A673 (cell line): ENCODE measurements around the gene MISP. TPM values are rescaled to one million over a fixed set of nuclear protein-coding genes. Genes with fewer than 3 reads are reported as not detected.

Experiments used
- BruUV-seq: library from RNA; stranded (reverse); fragments of 400-500 nt; replicated peaks from 2 replicates; lab custom pipeline; 2021; lab: Mats Ljungman, UMichigan
- CTCF ChIA-PET: fragments of 300-600 bp; sonication (Branson Sonifier 250); formaldehyde crosslinking; loops from one replicate; lab custom pipeline; 2022; ENCODE audit warnings: antibody characterized with exemption; lab: Charles Lee
- POLR2A ChIA-PET: fragments of 300-600 bp; sonication (Branson Sonifier 250); formaldehyde crosslinking; loops from one replicate; lab custom pipeline; 2022; ENCODE audit warnings: antibody characterized with exemption; ENCODE audit not compliant: low non-redundant PET; lab: Charles Lee
- DNase-seq: peaks from one replicate; pipeline ENCODE4 v3.0.0-alpha.2; 2015; ENCODE audit warnings: low spot score
- H3K27ac ChIP-seq: fragments of 200-600 bp; sonication (generic); 2 replicates; pipeline ENCODE4 v1.5.1; 2016; ENCODE audit warnings: mixed run types, low read depth, mild to moderate bottlenecking, mixed read lengths, antibody characterized with exemption, low read length; ENCODE audit not compliant: poor library complexity, severe bottlenecking
- H3K27me3 ChIP-seq: fragments of 200-600 bp; sonication (generic); replicated peaks from 2 replicates; pipeline ENCODE4 v1.6.1; 2017; ENCODE audit warnings: mixed run types, low read depth, mild to moderate bottlenecking, mixed read lengths, antibody characterized with exemption, low read length; ENCODE audit not compliant: insufficient read depth, poor library complexity
- H3K36me3 ChIP-seq: fragments of 200-600 bp; sonication (generic); 2 replicates; pipeline ENCODE4 v1.6.1; 2016; ENCODE audit warnings: mixed run types, mild to moderate bottlenecking, mixed read lengths, antibody characterized with exemption, low read length; ENCODE audit not compliant: insufficient read depth, poor library complexity, severe bottlenecking
- H3K4me1 ChIP-seq: fragments of 200-600 bp; sonication (generic); 2 replicates; pipeline ENCODE4 v1.6.1; 2017; ENCODE audit warnings: mixed run types, mild to moderate bottlenecking, mixed read lengths, antibody characterized with exemption, low read length; ENCODE audit not compliant: insufficient read depth, poor library complexity, severe bottlenecking
- H3K4me3 ChIP-seq: fragments of 200-600 bp; sonication (generic); 2 replicates; pipeline ENCODE4 v1.5.1; 2016; ENCODE audit warnings: low read depth, mixed run types, mild to moderate bottlenecking, mixed read lengths, low read length; ENCODE audit not compliant: poor library complexity, severe bottlenecking
- H3K9me3 ChIP-seq: fragments of 200-600 bp; sonication (generic); 2 replicates; pipeline ENCODE4 v1.6.1; 2016; ENCODE audit warnings: mixed run types, low read depth, mild to moderate bottlenecking, mixed read lengths, antibody characterized with exemption, low read length; ENCODE audit not compliant: poor library complexity, severe bottlenecking
- EZH2 ChIP-seq: fragments of 200-600 bp; sonication (generic); IDR thresholded peaks from 2 replicates; pipeline ENCODE4 v1.6.1; 2017; ENCODE audit warnings: borderline replicate concordance, low read depth, mild to moderate bottlenecking, mixed read lengths, antibody characterized with exemption, low read length; ENCODE audit not compliant: poor library complexity, severe bottlenecking
- intact Hi-C: fragments of 100-400 bp; cut with micrococcal nuclease; formaldehyde crosslinking; loops from one replicate; pipeline ENCODE4 v1.10.0; 2022; ENCODE audit not compliant: unreplicated experiment
- total RNA-seq: library from RNA; stranded (reverse); gene quantifications from 2 replicates; pipeline ENCODE4 v1.2.3, GENCODE V29; 2021
- TF ChIP-seq, protein P1 (sequence below): fragments of 300-800, 200-600 bp; sonication (generic); conservative IDR thresholded peaks from 2 replicates; pipeline ENCODE4 v1.5.1; 2017; ENCODE audit warnings: low read depth, mild to moderate bottlenecking, antibody characterized with exemption, low read length, moderate library complexity, mixed read lengths

Gene MISP
- total RNA-seq, 1 experiment from 2014 or later, result 0.11 TPM

DNA sequence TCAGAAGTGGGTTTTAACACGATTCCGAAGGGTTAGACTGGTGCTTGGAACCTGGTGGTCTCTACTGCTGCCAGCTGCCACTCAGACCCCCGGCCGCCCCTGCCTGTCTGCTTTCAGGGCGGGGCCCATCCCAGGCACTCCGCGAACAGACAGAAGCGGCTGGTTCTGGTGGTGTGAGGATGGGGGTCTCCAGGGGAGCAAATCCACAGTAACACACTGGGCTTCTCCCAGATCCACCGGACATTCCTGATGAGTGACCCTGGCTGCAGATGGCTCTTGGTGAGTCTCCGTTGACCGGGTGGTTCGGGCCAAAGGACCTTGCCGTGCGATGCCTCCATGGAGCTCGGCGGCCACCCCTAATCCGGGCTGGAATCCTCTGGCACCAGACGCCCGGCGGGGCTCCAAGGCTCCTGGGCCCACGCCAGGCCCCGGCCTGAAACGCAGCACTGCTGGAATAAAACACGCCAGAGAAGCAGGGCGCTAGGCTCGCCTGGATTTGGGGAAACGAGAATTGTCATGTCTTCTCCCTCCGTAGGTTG is 44.2 kb downstream of the MISP start:
- intact Hi-C loops, result no loop called here
- H3K4me3 ChIP-seq, result no peak overlapping the region
- BruUV-seq, result no TSS peak
- peaks cover 18% of the 10 kb centered on the region for H3K36me3 ChIP-seq
- H3K27me3 ChIP-seq, result no peaks in the 10 kb centered on the region
- no peak for DNase-seq
- CTCF ChIA-PET, result no interaction called here
- no peak for TF ChIP-seq EZH2
- TF ChIP-seq, protein P1, sequence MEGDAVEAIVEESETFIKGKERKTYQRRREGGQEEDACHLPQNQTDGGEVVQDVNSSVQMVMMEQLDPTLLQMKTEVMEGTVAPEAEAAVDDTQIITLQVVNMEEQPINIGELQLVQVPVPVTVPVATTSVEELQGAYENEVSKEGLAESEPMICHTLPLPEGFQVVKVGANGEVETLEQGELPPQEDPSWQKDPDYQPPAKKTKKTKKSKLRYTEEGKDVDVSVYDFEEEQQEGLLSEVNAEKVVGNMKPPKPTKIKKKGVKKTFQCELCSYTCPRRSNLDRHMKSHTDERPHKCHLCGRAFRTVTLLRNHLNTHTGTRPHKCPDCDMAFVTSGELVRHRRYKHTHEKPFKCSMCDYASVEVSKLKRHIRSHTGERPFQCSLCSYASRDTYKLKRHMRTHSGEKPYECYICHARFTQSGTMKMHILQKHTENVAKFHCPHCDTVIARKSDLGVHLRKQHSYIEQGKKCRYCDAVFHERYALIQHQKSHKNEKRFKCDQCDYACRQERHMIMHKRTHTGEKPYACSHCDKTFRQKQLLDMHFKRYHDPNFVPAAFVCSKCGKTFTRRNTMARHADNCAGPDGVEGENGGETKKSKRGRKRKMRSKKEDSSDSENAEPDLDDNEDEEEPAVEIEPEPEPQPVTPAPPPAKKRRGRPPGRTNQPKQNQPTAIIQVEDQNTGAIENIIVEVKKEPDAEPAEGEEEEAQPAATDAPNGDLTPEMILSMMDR, result no peak
- POLR2A ChIA-PET, result no interaction called here
- no peaks in the 10 kb centered on the region for H3K9me3 ChIP-seq
- peaks cover 22% of the 10 kb centered on the region for H3K4me1 ChIP-seq
- no peak overlapping the region for H3K27ac ChIP-seq

DNA sequence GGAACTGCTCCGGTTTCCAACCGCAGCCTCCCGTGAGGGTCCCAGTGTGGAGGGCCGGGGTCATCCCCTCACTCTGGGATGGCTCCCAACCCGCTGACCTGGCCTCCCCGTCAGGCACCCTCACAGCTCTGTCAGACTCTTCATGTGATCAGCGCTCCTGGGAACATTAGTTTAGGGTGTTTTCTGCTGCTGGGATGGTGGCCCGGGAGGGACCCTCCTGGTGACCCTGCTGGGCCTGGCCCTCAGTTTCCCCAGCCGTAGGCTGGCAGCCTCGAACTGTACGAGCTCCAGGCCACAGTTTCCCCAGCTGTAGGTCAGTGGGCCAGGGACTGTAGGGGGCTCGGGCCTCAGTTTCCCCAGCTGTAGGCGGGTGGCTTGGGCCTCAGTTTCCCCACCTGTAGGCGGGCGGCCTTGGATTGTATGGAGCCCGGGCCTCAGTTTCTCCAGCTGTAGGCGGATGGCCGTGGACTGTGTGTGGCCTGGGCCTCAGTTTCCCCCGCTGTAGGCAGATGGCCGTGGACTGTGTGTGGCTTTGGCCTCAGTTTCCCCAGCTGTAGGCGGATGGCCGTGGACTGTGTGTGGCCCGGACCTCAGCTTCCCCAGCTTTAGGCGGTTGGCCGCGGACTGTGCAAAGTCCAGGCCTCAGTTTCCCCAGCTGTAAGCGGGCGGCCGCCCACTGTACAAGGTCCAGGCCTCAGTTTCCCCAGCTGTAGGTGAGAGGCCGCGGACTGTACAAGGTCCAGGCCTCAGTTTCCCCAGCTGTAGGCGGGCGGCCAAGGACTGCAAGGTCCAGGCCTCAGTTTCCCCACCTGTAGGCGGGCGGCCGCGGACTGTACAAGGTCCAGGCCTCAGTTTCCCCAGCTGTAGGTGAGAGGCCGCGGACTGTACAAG is 45.0 kb downstream of the MISP start:
- ChIA-PET CTCF (no interaction called here), POLR2A (no interaction called here)
- Histone ChIP-seq H3K4me1 (peaks cover 30% of the 10 kb centered on the region), H3K9me3 (no peaks in the 10 kb centered on the region), H3K27ac (peak overlapping the region; percentile 78), H3K4me3 (peak overlapping the region; percentile 99), H3K36me3 (peaks cover 25% of the 10 kb centered on the region), H3K27me3 (no peaks in the 10 kb centered on the region)
- BruUV-seq, result no TSS peak
- DNase-seq, result no peak
- TF ChIP-seq, protein P1, result no peak
- TF ChIP-seq EZH2, result no peak
- intact Hi-C loops, result no loop called here

DNA sequence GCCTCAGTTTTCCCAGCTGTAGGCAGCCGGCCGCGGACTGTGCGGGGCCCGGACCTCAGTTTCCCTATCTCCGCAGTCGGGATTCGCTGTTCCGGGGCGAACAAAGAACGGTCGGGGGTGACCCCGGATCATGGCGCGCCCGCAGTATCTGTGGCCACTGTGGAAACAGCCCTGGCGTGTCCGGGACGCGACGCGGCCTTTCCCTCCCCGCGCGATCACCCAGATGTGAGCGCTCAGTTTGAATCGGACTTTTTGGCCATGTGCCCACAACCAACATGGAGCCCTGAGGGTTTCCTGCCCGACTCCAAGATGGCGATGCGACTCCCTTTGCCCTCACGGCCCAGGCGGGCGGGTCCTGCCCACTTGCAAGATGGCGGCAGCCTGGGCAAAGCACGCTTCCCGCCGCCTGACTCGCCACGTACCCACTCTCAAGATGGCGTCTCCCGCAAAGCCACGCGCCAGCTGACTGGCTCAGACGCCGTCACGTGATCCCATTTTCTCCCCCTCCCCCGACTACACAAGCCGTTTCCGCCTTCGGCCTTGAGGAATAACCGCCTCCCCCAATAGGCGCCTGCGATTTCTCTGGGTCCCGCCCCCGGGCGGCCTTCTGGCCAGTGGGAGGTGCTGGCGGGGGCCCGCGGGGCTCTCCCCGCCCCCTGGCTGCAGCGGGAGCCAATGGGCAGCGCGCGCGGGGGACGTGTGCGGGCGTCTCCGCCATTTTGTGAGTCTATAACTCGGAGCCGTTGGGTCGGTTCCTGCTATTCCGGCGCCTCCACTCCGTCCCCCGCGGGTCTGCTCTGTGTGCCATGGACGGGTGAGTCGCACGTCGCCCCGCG is 46.0 kb downstream of the MISP start, which contains the start of gene PTBP1:
PTBP1 (plus strand) TSS at position 761 of the 836 bp plus-strand sequence; CDS start at position 807, 46 bp downstream.
- BruUV-seq, result TSS peak; percentile 81
- H3K4me1 ChIP-seq, result peaks cover 39% of the 10 kb centered on the region
- ChIA-PET CTCF (no interaction called here), POLR2A (interaction anchor here (0.5 kb wide), 1 partner anchor 1681 kb away, joined by 4 read pairs; no protein-coding TSS in a partner anchor)
- H3K36me3 ChIP-seq, result peaks cover 34% of the 10 kb centered on the region
- peak within 1 kb of the TSS; percentile 99 for H3K27ac ChIP-seq
- H3K4me3 ChIP-seq, result peak within 1 kb of the TSS; percentile 99
- intact Hi-C loops, result no loop called here
- no peaks in the 10 kb centered on the region for H3K27me3 ChIP-seq
- no peaks in the 10 kb centered on the region for H3K9me3 ChIP-seq
- DNase-seq, result peak; percentile 100
- TF ChIP-seq EZH2, result no peak
- TF ChIP-seq, protein P1, result no peak
